ENCODE measurements around the gene HECTD4. TPM values are rescaled to one million over a fixed set of nuclear protein-coding genes. Genes with fewer than 3 reads are reported as not detected.

HECTD4 gene
- total RNA-seq, 1 experiment from 2014 or later, result 65.7 TPM

DNA sequence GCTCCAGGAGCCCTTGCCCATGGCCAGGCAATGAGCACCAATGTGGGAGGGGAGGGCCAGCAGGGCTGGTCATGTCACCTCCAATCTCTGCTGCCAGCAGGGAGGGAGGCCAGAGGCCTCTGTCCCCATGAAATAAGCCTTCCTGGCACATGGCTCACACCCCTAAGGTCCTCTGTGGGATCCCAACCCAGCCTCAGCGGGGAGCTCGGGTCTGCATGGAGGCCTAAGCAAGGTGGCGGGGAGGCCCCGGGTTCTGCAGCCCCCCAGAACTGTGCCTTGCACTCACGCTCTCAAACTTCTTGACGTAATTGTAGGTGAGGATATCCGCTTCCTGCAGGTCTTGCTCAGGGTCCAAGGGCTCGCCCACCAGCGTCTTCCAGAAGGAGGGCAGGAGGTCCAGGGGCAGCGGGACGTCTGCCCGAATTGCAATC is 215.2 kb downstream of the HECTD4 start:
- H3K36me3 Mint-ChIP-seq (ENCODE audit: insufficient read depth, unreplicated experiment), result peaks cover 46% of the 10 kb centered on the region
- intact Hi-C loops (cut with micrococcal nuclease; ENCODE audit: unreplicated experiment), result no loop called here
- no peak for DNase-seq
- TF ChIP-seq, protein P1, sequence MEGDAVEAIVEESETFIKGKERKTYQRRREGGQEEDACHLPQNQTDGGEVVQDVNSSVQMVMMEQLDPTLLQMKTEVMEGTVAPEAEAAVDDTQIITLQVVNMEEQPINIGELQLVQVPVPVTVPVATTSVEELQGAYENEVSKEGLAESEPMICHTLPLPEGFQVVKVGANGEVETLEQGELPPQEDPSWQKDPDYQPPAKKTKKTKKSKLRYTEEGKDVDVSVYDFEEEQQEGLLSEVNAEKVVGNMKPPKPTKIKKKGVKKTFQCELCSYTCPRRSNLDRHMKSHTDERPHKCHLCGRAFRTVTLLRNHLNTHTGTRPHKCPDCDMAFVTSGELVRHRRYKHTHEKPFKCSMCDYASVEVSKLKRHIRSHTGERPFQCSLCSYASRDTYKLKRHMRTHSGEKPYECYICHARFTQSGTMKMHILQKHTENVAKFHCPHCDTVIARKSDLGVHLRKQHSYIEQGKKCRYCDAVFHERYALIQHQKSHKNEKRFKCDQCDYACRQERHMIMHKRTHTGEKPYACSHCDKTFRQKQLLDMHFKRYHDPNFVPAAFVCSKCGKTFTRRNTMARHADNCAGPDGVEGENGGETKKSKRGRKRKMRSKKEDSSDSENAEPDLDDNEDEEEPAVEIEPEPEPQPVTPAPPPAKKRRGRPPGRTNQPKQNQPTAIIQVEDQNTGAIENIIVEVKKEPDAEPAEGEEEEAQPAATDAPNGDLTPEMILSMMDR (IDR thresholded peaks at IDR 0.05; ENCODE audit: unreplicated experiment), result no peak
- CTCF ChIA-PET, result interaction anchor here (0.6 kb wide), 2 partner anchors 249 to 427 kb away, joined by 4 read pairs; no protein-coding TSS in a partner anchor
- no peaks in the 10 kb centered on the region for H3K9me3 Mint-ChIP-seq (ENCODE audit: low read depth, unreplicated experiment)
- H3K27ac Mint-ChIP-seq (ENCODE audit: unreplicated experiment), result no peak overlapping the region
- H3K4me1 Mint-ChIP-seq (ENCODE audit: low read depth, unreplicated experiment), result no peaks in the 10 kb centered on the region
- no peak overlapping the region for H3K4me3 Mint-ChIP-seq (ENCODE audit: low read depth, unreplicated experiment)
- no TSS peak for BruUV-seq (replicated peaks)
- no peaks in the 10 kb centered on the region for H3K27me3 Mint-ChIP-seq (ENCODE audit: unreplicated experiment)

DNA sequence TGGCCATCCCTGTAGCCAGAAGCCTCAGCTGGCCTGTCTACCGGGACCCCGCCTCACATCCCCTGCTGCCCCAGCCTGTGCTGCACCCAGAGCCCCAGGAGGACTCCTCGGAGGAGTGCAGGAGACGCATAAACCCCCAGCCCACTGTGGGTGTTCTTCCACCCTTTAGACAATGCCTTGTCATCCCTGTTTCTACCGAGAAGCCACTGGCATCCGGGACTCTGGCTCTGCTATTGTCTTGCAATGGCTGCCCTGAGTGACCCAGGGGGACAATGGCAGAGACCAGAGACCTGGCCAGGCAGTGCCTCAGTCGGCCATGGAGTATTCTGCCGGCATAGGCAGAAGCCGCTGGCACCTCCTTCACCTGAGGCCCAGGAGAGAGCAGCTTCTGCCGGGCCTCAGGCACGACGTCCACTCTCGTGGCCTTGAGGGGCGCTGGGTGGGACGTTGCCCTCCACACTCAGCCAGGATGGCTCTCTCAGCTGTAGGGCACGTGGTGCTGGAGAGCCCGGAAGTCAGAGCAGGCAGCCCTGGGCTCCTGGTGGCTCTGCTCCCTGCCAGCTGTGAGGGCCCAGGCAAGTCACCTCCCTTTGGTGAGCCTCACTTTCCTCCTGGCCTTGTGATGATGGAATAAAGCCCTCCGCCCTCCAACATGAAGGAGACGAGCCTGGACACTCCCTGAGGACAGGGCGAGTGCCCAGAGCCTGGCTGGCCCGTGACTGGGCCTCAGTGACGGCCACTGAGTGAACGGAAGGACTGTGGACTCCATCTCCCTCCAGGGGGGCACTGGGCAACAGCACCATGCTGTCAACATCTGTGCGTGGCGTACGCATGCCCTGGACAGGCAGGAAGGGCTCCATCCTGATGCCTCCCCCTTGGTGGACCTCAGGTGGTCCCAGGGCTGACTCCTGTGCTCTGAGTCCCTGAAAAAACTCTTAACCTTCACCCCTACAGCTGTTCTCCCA is 215.9 kb downstream of the HECTD4 start:
- CTCF ChIA-PET, result interaction anchor here (0.6 kb wide), 1 partner anchor 426 kb away, joined by 4 read pairs; no protein-coding TSS in a partner anchor
- H3K27ac Mint-ChIP-seq (ENCODE audit: unreplicated experiment), result no peak overlapping the region
- intact Hi-C loops (cut with micrococcal nuclease; ENCODE audit: unreplicated experiment), result no loop called here

DNA sequence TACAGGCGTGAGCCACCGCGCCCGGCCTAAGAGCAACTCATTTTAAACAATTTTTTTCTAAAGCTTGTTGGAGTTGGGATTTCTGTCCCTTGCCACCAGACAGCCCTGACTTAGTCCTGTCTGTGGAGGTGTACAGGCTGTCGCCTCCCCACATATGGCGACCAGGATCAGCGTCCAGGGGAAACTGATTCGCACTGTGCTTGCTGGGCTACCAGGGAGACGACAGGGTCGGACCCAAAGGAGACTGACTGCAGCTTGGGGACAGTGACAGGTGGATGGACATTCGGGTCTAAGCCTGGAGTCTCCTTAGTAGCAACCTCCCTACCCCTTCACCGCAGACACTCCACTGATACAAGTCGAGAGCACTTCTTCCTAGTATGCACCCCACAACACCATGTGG is 216.6 kb downstream of the HECTD4 start:
- intact Hi-C loops (cut with micrococcal nuclease; ENCODE audit: unreplicated experiment), result no loop called here
- BruUV-seq (replicated peaks), result no TSS peak
- Mint-ChIP-seq H3K4me1 (ENCODE audit: low read depth, unreplicated experiment) (no peaks in the 10 kb centered on the region), H3K27me3 (ENCODE audit: unreplicated experiment) (no peaks in the 10 kb centered on the region), H3K36me3 (ENCODE audit: insufficient read depth, unreplicated experiment) (peaks cover 42% of the 10 kb centered on the region), H3K9me3 (ENCODE audit: low read depth, unreplicated experiment) (no peaks in the 10 kb centered on the region), H3K4me3 (ENCODE audit: low read depth, unreplicated experiment) (no peak overlapping the region), H3K27ac (ENCODE audit: unreplicated experiment) (no peak overlapping the region)
- TF ChIP-seq, protein P1 (IDR thresholded peaks at IDR 0.05; ENCODE audit: unreplicated experiment), result no peak
- CTCF ChIA-PET, result no interaction called here
- DNase-seq, result no peak

More for the DNA sequence above, 215.9 kb downstream of the HECTD4 start:
- no peaks in the 10 kb centered on the region for H3K4me1 Mint-ChIP-seq (ENCODE audit: low read depth, unreplicated experiment)
- H3K4me3 Mint-ChIP-seq (ENCODE audit: low read depth, unreplicated experiment), result no peak overlapping the region
- H3K27me3 Mint-ChIP-seq (ENCODE audit: unreplicated experiment), result no peaks in the 10 kb centered on the region
- TF ChIP-seq, protein P1 (IDR thresholded peaks at IDR 0.05; ENCODE audit: unreplicated experiment), result no peak
- no peak for DNase-seq
- H3K9me3 Mint-ChIP-seq (ENCODE audit: low read depth, unreplicated experiment), result no peaks in the 10 kb centered on the region
- peaks cover 46% of the 10 kb centered on the region for H3K36me3 Mint-ChIP-seq (ENCODE audit: insufficient read depth, unreplicated experiment)
- no TSS peak for BruUV-seq (replicated peaks)

DNA sequence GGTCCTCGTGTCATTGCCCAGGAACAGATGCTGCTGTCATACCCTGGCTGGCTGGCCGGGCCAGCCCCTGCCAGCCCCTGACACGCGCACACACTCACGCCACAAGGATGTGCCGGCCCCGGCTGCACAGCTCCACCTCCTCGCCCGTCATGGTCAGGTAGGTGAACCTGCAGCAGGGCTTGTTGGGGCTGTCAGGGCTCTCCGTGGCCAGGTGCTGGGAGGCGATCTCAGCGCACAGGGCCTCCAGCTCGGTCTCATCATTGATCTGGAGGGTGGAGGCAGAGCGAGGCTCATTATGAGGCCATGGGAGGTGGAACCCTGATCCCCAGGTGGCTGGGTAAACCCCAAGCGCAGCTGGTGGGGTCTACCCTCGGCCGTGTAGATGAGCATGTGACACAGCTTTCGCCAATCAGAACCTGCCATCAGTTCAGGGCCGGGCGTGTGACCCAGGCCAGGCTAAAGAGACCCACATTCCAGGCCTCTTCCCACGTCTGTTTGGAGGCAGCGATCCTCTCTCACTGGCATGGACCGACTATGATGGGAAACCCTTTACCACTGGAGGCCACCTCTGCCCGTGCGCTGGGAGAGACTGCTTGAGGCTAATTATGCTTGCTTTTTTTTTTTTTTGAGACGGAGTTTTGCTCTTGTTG is 218.1 kb downstream of the HECTD4 start:
- H3K4me3 Mint-ChIP-seq (ENCODE audit: low read depth, unreplicated experiment), result no peak overlapping the region
- no peak overlapping the region for H3K27ac Mint-ChIP-seq (ENCODE audit: unreplicated experiment)
- CTCF ChIA-PET, result interaction anchor here (0.7 kb wide), 1 partner anchor 72 kb away, joined by 3 read pairs; no protein-coding TSS in a partner anchor
- H3K4me1 Mint-ChIP-seq (ENCODE audit: low read depth, unreplicated experiment), result no peaks in the 10 kb centered on the region
- no TSS peak for BruUV-seq (replicated peaks)
- no peak for DNase-seq
- peaks cover 31% of the 10 kb centered on the region for H3K36me3 Mint-ChIP-seq (ENCODE audit: insufficient read depth, unreplicated experiment)
- intact Hi-C loops (cut with micrococcal nuclease; ENCODE audit: unreplicated experiment), result no loop called here
- H3K27me3 Mint-ChIP-seq (ENCODE audit: unreplicated experiment), result no peaks in the 10 kb centered on the region
- no peaks in the 10 kb centered on the region for H3K9me3 Mint-ChIP-seq (ENCODE audit: low read depth, unreplicated experiment)
- TF ChIP-seq, protein P1 (IDR thresholded peaks at IDR 0.05; ENCODE audit: unreplicated experiment), result no peak

Data from Calu3 (cell line).